MM.1S (cell line): ENCODE measurements around the gene ZNF273.

ENCODE experiments used
- DNase-seq: peaks from one replicate; pipeline ENCODE4 v3.0.0-alpha.2; 2015
- H2AFZ ChIP-seq: fragments of 300-600 bp; sonication (generic); 2 replicates; pipeline ENCODE4 v1.6.0; 2016; ENCODE audit warnings: antibody characterized with exemption, low read length
- H3F3A ChIP-seq: fragments of 300-600 bp; sonication (generic); 2 replicates; pipeline ENCODE4 v1.6.1; 2016; ENCODE audit warnings: mild to moderate bottlenecking, antibody characterized with exemption, low read length, moderate library complexity, mixed read lengths; ENCODE audit not compliant: insufficient read depth
- H3K27ac ChIP-seq: fragments of 300-600 bp; sonication (generic); 2 replicates; pipeline ENCODE4 v1.5.1; 2016; ENCODE audit warnings: mild to moderate bottlenecking, low read length
- H3K27me3 ChIP-seq: fragments of 300-600 bp; sonication (generic); replicated peaks from 2 replicates; pipeline ENCODE4 v1.6.0; 2016; ENCODE audit warnings: low read length; ENCODE audit not compliant: insufficient read depth
- H3K36me3 ChIP-seq: fragments of 300-600 bp; sonication (generic); replicated peaks from 2 replicates; pipeline ENCODE4 v1.6.1; 2016; ENCODE audit warnings: mild to moderate bottlenecking, low read length, mixed read lengths; ENCODE audit not compliant: insufficient read depth
- H3K4me1 ChIP-seq: fragments of 300-600 bp; sonication (generic); 2 replicates; pipeline ENCODE4 v1.6.1; 2016; ENCODE audit warnings: low read length, mixed read lengths
- H3K4me2 ChIP-seq: fragments of 300-600 bp; sonication (generic); 2 replicates; pipeline ENCODE4 v1.6.0; 2016; ENCODE audit warnings: low read depth, low read length
- H3K4me3 ChIP-seq: fragments of 300-600 bp; sonication (generic); 2 replicates; pipeline ENCODE4 v1.5.1; 2016; ENCODE audit warnings: low read length, mixed read lengths
- H3K79me2 ChIP-seq: fragments of 300-600 bp; sonication (generic); 2 replicates; pipeline ENCODE4 v1.6.1; 2016; ENCODE audit warnings: mixed run types, low read length, mixed read lengths
- H3K9ac ChIP-seq: fragments of 300-600 bp; sonication (generic); 2 replicates; pipeline ENCODE4 v1.6.1; 2016; ENCODE audit warnings: low read length, mixed read lengths
- H3K9me2 ChIP-seq: fragments of 300-600 bp; sonication (generic); replicated peaks from 2 replicates; pipeline ENCODE4 v1.6.1; 2016; ENCODE audit warnings: mild to moderate bottlenecking, low read length, mixed read lengths; ENCODE audit not compliant: insufficient read depth
- H3K9me3 ChIP-seq: fragments of 300-600 bp; sonication (generic); replicated peaks from 2 replicates; pipeline ENCODE4 v1.6.1; 2016; ENCODE audit warnings: mild to moderate bottlenecking, low read length, mixed read lengths; ENCODE audit not compliant: insufficient read depth
- H4K20me1 ChIP-seq: fragments of 300-600 bp; sonication (generic); 2 replicates; pipeline ENCODE4 v1.6.1; 2016; ENCODE audit warnings: mild to moderate bottlenecking, low read length, moderate library complexity, mixed read lengths; ENCODE audit not compliant: insufficient read depth
- EZH2 ChIP-seq: fragments of 300-600 bp; sonication (generic); optimal IDR thresholded peaks from 2 replicates; pipeline ENCODE3; 2017; ENCODE audit warnings: low read depth, mild to moderate bottlenecking, antibody characterized with exemption, low read length, mixed read lengths
- EZH2phosphoT487 ChIP-seq: fragments of 300-600 bp; sonication (generic); IDR thresholded peaks from 2 replicates; pipeline ENCODE4 v1.6.1; 2018; ENCODE audit warnings: antibody characterized with exemption, low read length
- TF ChIP-seq, protein P1 (sequence below): fragments of 300-600 bp; sonication (generic); IDR thresholded peaks from 2 replicates; pipeline ENCODE4 v1.5.1; 2016; ENCODE audit warnings: antibody characterized with exemption, low read length, mixed read lengths

ZNF273 gene

DNA sequence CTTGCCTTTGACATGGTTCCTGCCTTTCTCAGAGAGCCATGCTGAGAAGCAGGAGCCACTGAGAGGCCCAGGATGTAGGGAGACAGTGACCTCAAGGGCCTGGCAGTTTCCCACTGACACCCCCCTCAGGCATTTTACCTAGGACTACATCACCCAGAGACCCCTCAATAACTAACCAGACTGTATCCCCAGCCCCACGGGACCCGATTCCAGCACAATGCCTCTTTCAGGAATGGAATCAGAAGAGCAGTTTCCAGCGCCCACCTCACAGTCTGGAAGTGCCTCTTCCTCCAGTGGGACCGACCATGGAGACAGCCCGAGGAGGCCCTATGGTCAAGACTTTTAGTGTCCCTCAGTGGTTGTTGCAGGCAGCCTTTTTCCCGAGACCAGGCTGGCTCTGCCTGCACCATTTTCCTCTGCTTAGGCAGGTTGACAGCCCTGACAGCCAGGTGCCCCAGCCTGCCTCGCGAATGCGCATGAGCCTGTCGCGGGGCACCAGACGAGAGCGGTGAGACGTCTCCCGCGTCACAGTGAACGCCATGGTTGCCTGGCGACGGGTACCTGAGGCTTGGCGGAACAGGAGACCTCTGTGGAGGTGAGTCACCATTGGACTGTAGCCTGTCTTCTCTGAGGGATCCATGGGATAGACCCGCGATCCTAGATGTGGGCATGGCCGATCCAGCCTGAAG lies 28.4 kb upstream of the ZNF273 start:
- no peaks in the 10 kb centered on the region for H3K4me1 ChIP-seq
- no peak for DNase-seq
- TF ChIP-seq EZH2phosphoT487, result no peak
- no peak for TF ChIP-seq EZH2
- no peak overlapping the region for H3K27ac ChIP-seq
- no peaks in the 10 kb centered on the region for H3F3A ChIP-seq
- no peak overlapping the region for H3K4me2 ChIP-seq
- no peaks in the 10 kb centered on the region for H3K36me3 ChIP-seq
- H3K79me2 ChIP-seq, result no peaks in the 10 kb centered on the region
- no peak overlapping the region for H2AFZ ChIP-seq
- H3K9ac ChIP-seq, result no peak overlapping the region
- no peaks in the 10 kb centered on the region for H3K9me2 ChIP-seq
- no peaks in the 10 kb centered on the region for H3K9me3 ChIP-seq
- H3K27me3 ChIP-seq, result no peaks in the 10 kb centered on the region; the same call in 1 of the 2 replicates
- no peak overlapping the region for H3K4me3 ChIP-seq
- H4K20me1 ChIP-seq, result no peaks in the 10 kb centered on the region

DNA sequence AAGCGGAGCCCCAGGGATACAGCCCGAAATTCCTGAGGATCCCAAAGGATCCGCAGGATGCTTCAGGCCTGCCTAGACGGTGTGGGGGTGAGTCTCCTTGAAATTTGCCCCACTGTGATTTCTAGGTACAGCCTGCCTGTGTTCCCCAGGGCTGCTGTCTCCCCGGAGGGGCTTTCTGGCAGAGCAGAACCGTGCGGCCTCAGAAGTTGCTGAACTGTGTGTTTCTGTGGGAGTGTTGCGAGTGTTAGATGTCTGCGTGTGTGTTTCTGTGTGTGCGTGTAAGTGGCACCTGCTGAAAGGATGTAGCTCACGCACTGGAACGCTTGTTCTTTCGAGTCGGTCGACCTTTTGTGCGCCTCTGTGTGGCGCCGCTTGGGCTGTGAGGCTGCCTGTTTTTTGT lies 27.8 kb upstream of the ZNF273 start:
- Histone ChIP-seq H4K20me1 (no peaks in the 10 kb centered on the region), H3K9ac (no peak overlapping the region), H3K79me2 (no peaks in the 10 kb centered on the region), H3K9me2 (no peaks in the 10 kb centered on the region), H3K4me1 (no peaks in the 10 kb centered on the region), H3K27ac (no peak overlapping the region), H3K36me3 (no peaks in the 10 kb centered on the region), H3K27me3 (no peaks in the 10 kb centered on the region; the same call in 1 of the 2 replicates), H3K4me3 (no peak overlapping the region), H3K4me2 (no peak overlapping the region), H3K9me3 (no peaks in the 10 kb centered on the region), H2AFZ (no peak overlapping the region), H3F3A (no peaks in the 10 kb centered on the region)
- TF ChIP-seq, protein P1, sequence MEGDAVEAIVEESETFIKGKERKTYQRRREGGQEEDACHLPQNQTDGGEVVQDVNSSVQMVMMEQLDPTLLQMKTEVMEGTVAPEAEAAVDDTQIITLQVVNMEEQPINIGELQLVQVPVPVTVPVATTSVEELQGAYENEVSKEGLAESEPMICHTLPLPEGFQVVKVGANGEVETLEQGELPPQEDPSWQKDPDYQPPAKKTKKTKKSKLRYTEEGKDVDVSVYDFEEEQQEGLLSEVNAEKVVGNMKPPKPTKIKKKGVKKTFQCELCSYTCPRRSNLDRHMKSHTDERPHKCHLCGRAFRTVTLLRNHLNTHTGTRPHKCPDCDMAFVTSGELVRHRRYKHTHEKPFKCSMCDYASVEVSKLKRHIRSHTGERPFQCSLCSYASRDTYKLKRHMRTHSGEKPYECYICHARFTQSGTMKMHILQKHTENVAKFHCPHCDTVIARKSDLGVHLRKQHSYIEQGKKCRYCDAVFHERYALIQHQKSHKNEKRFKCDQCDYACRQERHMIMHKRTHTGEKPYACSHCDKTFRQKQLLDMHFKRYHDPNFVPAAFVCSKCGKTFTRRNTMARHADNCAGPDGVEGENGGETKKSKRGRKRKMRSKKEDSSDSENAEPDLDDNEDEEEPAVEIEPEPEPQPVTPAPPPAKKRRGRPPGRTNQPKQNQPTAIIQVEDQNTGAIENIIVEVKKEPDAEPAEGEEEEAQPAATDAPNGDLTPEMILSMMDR, result no peak
- TF ChIP-seq EZH2phosphoT487, result no peak
- TF ChIP-seq EZH2, result no peak
- no peak for DNase-seq

DNA sequence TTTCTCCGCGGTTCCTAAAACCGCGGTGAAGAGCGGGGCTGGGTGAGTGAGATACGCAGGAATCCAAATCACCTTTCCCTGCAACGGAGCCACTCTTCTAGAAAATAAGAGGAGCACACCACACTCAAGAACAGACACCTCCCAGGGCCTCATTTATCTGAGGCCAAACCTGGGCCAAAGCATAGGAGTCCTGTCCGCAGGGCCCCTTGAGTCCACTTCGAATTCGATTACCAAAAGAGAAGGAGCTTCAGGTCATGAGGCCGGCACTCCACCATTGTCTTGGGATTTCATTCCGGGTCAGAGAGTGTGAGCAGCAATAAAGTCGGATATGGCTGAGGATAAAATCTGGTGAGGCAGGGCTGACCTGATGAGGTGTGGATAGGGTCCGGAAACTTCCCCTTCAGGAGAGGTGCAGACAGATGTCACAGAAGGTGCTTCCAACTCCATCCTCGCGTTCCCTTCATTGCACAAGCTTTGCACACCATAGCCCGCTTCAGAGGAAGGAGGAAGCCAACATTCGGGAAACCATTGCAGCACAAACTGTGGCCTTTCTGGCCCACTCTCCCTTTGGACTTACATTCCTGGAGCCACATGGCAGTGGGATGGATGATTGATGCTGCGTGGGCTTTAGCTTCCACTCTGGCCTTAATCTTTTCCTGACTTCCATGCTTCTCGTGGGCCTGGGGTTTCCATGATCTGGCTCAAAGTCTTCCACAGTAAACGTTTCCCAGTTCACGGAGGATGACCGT lies 27.2 kb upstream of the ZNF273 start:
- no peaks in the 10 kb centered on the region for H3K9me3 ChIP-seq
- no peak overlapping the region for H3K9ac ChIP-seq
- H3K36me3 ChIP-seq, result no peaks in the 10 kb centered on the region

More for the DNA sequence above, 27.2 kb upstream of the ZNF273 start:
- TF ChIP-seq EZH2, result no peak
- TF ChIP-seq, protein P1, result no peak
- no peak for TF ChIP-seq EZH2phosphoT487
- H3K9me2 ChIP-seq, result no peaks in the 10 kb centered on the region
- no peaks in the 10 kb centered on the region for H3K4me1 ChIP-seq
- no peak for DNase-seq
- no peaks in the 10 kb centered on the region for H3K79me2 ChIP-seq
- no peaks in the 10 kb centered on the region; the same call in 1 of the 2 replicates for H3K27me3 ChIP-seq
- no peaks in the 10 kb centered on the region for H3F3A ChIP-seq
- H3K27ac ChIP-seq, result no peak overlapping the region
- H3K4me3 ChIP-seq, result no peak overlapping the region
- H4K20me1 ChIP-seq, result no peaks in the 10 kb centered on the region
- H3K4me2 ChIP-seq, result no peak overlapping the region
- H2AFZ ChIP-seq, result no peak overlapping the region
